Globus pallidus (tissue), 1 donor: ENCODE measurements around the gene LKAAEAR1.

Experiments used
- DNase-seq: peaks from one replicate; pipeline ENCODE4 v3.0.0-alpha.2; 2015; ENCODE audit warnings: low spot score

Gene LKAAEAR1

DNA sequence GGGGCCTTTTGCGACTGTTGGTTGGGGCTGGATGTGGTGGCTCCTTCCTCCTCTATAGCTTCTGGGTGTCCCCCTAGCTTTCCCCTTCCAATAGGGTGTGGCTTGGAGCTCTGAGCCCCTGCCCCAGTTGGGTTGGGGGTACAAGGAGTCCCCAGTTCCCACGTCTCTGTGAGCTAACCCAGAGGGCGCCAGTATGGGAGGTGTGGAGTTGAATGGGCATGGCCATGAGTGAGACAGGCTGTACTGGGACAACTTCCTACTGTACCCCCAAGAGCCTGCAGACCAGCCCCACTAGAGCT lies 47.0 kb downstream of the LKAAEAR1 start:
- DNase-seq, result no peak

DNA sequence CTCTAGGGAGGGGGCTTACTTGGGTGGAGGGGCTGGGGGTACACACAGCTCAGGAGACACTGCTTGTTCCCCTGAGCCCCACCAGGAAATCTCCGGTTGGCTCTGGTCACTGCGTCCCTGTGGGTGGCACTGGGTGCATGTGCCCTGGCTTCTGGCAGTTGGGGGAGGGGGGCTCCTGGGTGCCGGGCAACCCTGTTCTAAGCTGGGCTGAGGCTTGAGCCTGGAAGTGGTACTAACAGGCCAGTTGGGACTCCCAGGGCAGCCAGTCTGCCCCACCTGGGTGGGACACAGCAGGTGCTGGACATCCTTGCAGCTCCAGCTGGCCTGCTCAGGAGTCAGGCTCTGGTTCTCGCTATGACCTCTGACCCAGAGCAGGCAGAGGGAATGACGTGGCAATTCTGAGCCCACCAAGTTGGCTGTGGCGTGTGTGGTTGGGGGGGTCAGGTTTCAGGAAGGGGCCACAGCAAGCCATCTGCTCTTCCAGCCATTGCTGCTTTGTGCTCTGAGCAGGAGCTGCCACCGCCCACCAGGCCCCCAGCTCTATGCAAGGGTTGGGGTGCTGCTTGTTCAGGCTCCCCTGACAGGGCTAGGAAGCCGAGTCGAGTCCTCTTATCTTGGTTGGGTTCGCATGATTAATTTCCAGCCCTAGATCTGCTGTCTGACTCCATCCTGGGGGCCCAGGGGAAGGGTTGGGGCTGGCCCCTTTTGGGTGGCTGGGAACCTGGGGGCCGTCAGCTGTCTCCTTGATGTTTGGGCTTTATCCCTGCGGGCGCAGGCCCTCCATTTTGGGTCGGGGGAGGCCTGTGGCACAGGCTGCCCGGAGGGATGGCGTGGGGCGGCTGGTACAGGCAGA lies 47.6 kb downstream of the LKAAEAR1 start:
- DNase-seq, result no peak

- DNase-seq, result no peak
Observed at GRCh38 chr20:64035933-64036345, 48.3 kb downstream of the LKAAEAR1 start, which contains the start of gene C20orf204. TSS of gene C20orf204 (plus strand) at chr20:64036182. CDS start at chr20:64036324, 142 bp downstream.

- no peak for DNase-seq
Observed at GRCh38 chr20:64035066-64035932, 48.9 kb downstream of the LKAAEAR1 start.

- no peak for DNase-seq
Observed at GRCh38 chr20:64033981-64034493, 50.2 kb downstream of the LKAAEAR1 start.
